Smooth muscle cell (in vitro differentiated cells): ENCODE data around the gene XDH. TPM values are rescaled to one million over a fixed set of nuclear protein-coding genes. Genes with fewer than 3 reads are reported as not detected.
A peak's percentile ranks its signal among the peaks of the same experiment; 100 is the strongest.

Experiments
- DNase-seq: peaks from one replicate; lab custom pipeline; 2025; ENCODE audit not compliant: unreplicated experiment; lab: John Stamatoyannopoulos, UW
- H2AFZ ChIP-seq: fragments of 200-600 bp; sonication (generic); 2 replicates; pipeline ENCODE4 v1.6.0; 2016; ENCODE audit warnings: antibody characterized with exemption, low read depth, mild to moderate bottlenecking
- H3F3A ChIP-seq: fragments of 200-600 bp; sonication (generic); 2 replicates; pipeline ENCODE4 v1.6.0; 2017; ENCODE audit warnings: antibody characterized with exemption, low read depth
- H3K27ac ChIP-seq: fragments of 200-600 bp; sonication (generic); 2 replicates; pipeline ENCODE4 v1.5.1; 2016; ENCODE audit warnings: low read depth, mild to moderate bottlenecking
- H3K27me3 ChIP-seq: fragments of 200-600 bp; sonication (generic); 2 replicates; pipeline ENCODE4 v1.6.1; 2016; ENCODE audit warnings: low read depth, mild to moderate bottlenecking
- H3K36me3 ChIP-seq: fragments of 200-600 bp; sonication (generic); 2 replicates; pipeline ENCODE4 v1.5.1; 2016; ENCODE audit warnings: low read depth
- H3K4me1 ChIP-seq: fragments of 200-600 bp; sonication (generic); 2 replicates; pipeline ENCODE4 v1.5.1; 2016; ENCODE audit warnings: low read depth
- H3K4me2 ChIP-seq: fragments of 200-600 bp; sonication (generic); 2 replicates; pipeline ENCODE4 v1.6.0; 2016; ENCODE audit warnings: mild to moderate bottlenecking
- H3K4me3 ChIP-seq: fragments of 200-600 bp; sonication (generic); 2 replicates; pipeline ENCODE4 v1.5.1; 2016; ENCODE audit warnings: mild to moderate bottlenecking
- H3K79me2 ChIP-seq: fragments of 200-600 bp; sonication (generic); 2 replicates; pipeline ENCODE4 v1.6.0; 2016; ENCODE audit warnings: low read depth, mild to moderate bottlenecking
- H3K9ac ChIP-seq: fragments of 200-600 bp; sonication (generic); 2 replicates; pipeline ENCODE4 v1.6.0; 2016; ENCODE audit warnings: low read depth
- H3K9me3 ChIP-seq: fragments of 200-600 bp; sonication (generic); replicated peaks from 2 replicates; pipeline ENCODE4 v1.5.1; 2016; ENCODE audit warnings: low read depth
- H4K20me1 ChIP-seq: fragments of 200-600 bp; sonication (generic); 2 replicates; pipeline ENCODE4 v1.6.0; 2016; ENCODE audit warnings: low read depth
- WGBS: methylation state at CpG from one replicate; pipeline ENCODE4 v1.1.7; 2016; ENCODE audit warnings: low lambda C conversion rate; 5-methylcytosine and 5-hydroxymethylcytosine counted together
- polyA plus RNA-seq: library from polyadenylated mRNA; unstranded; fragments of >200 nt; fragmentation: Nextera tagmentation; extraction: Ambion mirVana; gene quantifications from 2 replicates; pipeline ENCODE4 v1.2.1, GENCODE V29; 2016
- total RNA-seq: library from RNA; depleted of rRNA; stranded (reverse); fragments of >200 nt; gene quantifications from 2 replicates; pipeline ENCODE4 v1.2.3, GENCODE V29; 2014
- TF ChIP-seq, protein P1 (sequence below): fragments of 200-600 bp; sonication (generic); IDR thresholded peaks from 2 replicates; pipeline ENCODE4 v1.5.1; 2017; ENCODE audit warnings: borderline replicate concordance, mild to moderate bottlenecking, antibody characterized with exemption; ENCODE audit not compliant: insufficient read depth, poor library complexity, severe bottlenecking

XDH gene
- total and polyA plus RNA-seq, 2 experiments from 2014 or later: 0.37 to 6.1 TPM

DNA sequence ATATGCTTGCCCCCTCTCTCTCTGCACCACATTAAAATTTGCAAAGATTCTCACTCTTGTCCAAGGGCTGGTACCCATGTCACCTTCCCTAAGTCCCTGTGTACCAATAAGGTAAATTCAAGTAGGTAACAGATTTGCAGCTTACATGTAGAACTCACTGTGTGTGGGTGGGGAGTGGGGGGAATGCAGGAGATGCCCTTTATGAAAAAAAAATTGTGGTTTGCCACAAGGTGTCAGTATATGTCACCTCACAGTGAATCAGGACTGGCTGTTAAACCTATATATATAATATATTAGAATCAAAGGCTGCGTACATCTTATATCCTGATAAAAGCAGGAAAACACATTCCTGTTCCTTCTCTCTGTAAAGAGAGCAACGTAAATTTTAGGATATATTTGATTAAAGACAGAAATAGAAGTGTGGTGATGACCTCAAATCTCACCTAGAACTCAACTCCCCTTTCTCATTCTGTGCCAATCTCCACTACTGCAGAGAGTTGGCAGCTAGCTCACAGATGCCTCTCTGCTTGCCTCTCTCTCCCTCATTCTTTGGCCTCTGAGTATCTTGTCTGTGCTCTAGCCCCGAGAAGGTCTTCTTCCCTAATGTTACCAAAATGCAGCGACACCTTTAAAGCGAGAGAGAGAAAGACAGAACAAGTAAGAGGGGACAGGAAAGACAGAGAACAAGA is 536 bp downstream of the XDH start:
- Histone ChIP-seq H3K9ac (no peak overlapping the region), H3F3A (no peaks in the 10 kb centered on the region), H3K4me3 (no peak overlapping the region), H3K4me1 (no peaks in the 10 kb centered on the region), H3K36me3 (no peaks in the 10 kb centered on the region), H4K20me1 (no peaks in the 10 kb centered on the region), H2AFZ (no peak overlapping the region), H3K79me2 (no peaks in the 10 kb centered on the region), H3K4me2 (no peak overlapping the region), H3K27ac (no peak overlapping the region), H3K9me3 (no peaks in the 10 kb centered on the region), H3K27me3 (no peaks in the 10 kb centered on the region)
- TF ChIP-seq, protein P1, sequence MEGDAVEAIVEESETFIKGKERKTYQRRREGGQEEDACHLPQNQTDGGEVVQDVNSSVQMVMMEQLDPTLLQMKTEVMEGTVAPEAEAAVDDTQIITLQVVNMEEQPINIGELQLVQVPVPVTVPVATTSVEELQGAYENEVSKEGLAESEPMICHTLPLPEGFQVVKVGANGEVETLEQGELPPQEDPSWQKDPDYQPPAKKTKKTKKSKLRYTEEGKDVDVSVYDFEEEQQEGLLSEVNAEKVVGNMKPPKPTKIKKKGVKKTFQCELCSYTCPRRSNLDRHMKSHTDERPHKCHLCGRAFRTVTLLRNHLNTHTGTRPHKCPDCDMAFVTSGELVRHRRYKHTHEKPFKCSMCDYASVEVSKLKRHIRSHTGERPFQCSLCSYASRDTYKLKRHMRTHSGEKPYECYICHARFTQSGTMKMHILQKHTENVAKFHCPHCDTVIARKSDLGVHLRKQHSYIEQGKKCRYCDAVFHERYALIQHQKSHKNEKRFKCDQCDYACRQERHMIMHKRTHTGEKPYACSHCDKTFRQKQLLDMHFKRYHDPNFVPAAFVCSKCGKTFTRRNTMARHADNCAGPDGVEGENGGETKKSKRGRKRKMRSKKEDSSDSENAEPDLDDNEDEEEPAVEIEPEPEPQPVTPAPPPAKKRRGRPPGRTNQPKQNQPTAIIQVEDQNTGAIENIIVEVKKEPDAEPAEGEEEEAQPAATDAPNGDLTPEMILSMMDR: peak; percentile 19
- no peak for DNase-seq
- 82% methylated on average over 5 of the region's 5 CpGs for WGBS

DNA sequence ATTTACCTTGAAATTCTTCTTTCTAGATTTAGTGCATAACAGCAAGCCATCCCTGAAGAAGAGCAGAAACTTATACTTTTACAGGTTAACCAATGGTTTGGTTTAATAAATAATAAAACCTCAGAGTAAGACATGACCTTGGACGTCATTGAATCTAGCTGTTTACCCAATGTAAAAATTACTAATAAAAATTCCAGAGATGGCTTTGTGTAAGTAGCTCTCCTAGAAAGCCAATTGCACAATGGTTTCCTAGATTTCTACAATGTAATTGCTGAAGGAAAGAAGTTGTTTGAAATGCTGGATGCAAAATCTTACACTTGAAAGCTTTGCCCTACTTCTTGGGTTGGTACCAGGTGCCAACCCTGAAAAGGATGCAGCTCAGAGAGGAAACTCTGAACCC is 1.5 kb downstream of the XDH start:
- Histone ChIP-seq H3K4me3 (no peak overlapping the region), H3K79me2 (no peaks in the 10 kb centered on the region), H3K4me2 (no peak overlapping the region), H3K27ac (no peak overlapping the region), H3K9me3 (no peaks in the 10 kb centered on the region), H3K4me1 (no peaks in the 10 kb centered on the region), H3F3A (no peaks in the 10 kb centered on the region), H3K36me3 (no peaks in the 10 kb centered on the region), H2AFZ (no peak overlapping the region), H4K20me1 (no peaks in the 10 kb centered on the region), H3K27me3 (no peaks in the 10 kb centered on the region), H3K9ac (no peak overlapping the region)
- WGBS: 64% methylated on average over 1 of the region's 1 CpG
- TF ChIP-seq, protein P1: no peak
- DNase-seq: no peak

DNA sequence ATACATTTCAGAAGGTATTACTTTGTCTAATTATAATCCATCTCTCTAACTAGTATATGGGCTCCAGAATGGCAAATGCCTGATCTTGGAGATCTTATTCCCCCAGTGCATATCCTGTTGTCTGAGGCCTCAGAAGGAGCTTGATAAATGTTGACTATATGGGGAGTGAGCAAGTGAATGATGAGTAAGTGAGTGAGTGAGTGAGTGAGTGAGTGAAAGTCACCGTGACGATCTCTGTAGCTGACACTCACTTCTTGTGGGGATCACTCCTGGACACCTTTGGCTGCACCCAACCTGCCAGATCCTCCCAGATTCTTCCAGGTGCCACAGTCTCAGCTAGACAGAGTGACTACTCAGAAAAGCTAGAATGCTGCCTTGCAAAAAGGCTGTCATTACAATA is 2.8 kb downstream of the XDH start:
- Histone ChIP-seq H3K4me2 (no peak overlapping the region), H3K9ac (no peak overlapping the region), H3K4me3 (no peak overlapping the region), H3K79me2 (no peaks in the 10 kb centered on the region), H3K36me3 (no peaks in the 10 kb centered on the region), H2AFZ (no peak overlapping the region), H3K27me3 (no peaks in the 10 kb centered on the region), H3K27ac (no peak overlapping the region), H3K4me1 (no peaks in the 10 kb centered on the region), H3K9me3 (no peaks in the 10 kb centered on the region), H4K20me1 (no peaks in the 10 kb centered on the region), H3F3A (no peaks in the 10 kb centered on the region)
- TF ChIP-seq, protein P1: no peak
- WGBS: 68% methylated on average over 2 of the region's 2 CpGs
- DNase-seq: no peak
